HFF-Myc (cell line): ENCODE results near the gene CNRIP1.

ENCODE experiments used
- DNase-seq: peaks from one replicate; pipeline ENCODE4 v3.0.0-alpha.2; 2011; ENCODE audit warnings: low read depth; ENCODE audit errors: extremely low read depth
- H3K4me3 ChIP-seq: replicated peaks from 2 replicates; pipeline ENCODE4 v1.5.1; 2011; ENCODE audit warnings: low read depth, mild to moderate bottlenecking, control low read depth, low read length
- CTCF ChIP-seq: IDR thresholded peaks from 2 replicates; pipeline ENCODE4 v1.5.1; 2012; ENCODE audit warnings: mild to moderate bottlenecking, low read depth, low read length, control low read depth; ENCODE audit errors: missing control alignments

The CNRIP1 gene

GRCh38 chr2:68252400-68253218 lies 67.1 kb downstream of the CNRIP1 start, which contains the start of gene PPP3R1:
TSS of gene PPP3R1 (minus strand) at chr2:68252532. CDS start at chr2:68252127, 405 bp downstream.
- DNase-seq = peak; percentile 74
- no peak for TF ChIP-seq CTCF
- peak within 1 kb of the TSS; percentile 93 for H3K4me3 ChIP-seq

GRCh38 chr2:68251855-68252399 lies 67.8 kb downstream of the CNRIP1 start:
- peak overlapping the region; percentile 93 for H3K4me3 ChIP-seq
- no peak for DNase-seq
- TF ChIP-seq CTCF = no peak

GRCh38 chr2:68251187-68251854 lies 68.4 kb downstream of the CNRIP1 start:
- H3K4me3 ChIP-seq = peak overlapping the region; percentile 93
- peak; percentile 41 for DNase-seq
- TF ChIP-seq CTCF = peak; percentile 61

GRCh38 chr2:68250652-68251186 lies 69.0 kb downstream of the CNRIP1 start:
- peak overlapping the region; percentile 93 for H3K4me3 ChIP-seq
- no peak for TF ChIP-seq CTCF

GRCh38 chr2:68250196-68250595 lies 69.6 kb downstream of the CNRIP1 start:
- DNase-seq = no peak
- H3K4me3 ChIP-seq = peak overlapping the region; percentile 93
- no peak for TF ChIP-seq CTCF

More at GRCh38 chr2:68250652-68251186, 69.0 kb downstream of the CNRIP1 start:
- no peak for DNase-seq

DNA sequence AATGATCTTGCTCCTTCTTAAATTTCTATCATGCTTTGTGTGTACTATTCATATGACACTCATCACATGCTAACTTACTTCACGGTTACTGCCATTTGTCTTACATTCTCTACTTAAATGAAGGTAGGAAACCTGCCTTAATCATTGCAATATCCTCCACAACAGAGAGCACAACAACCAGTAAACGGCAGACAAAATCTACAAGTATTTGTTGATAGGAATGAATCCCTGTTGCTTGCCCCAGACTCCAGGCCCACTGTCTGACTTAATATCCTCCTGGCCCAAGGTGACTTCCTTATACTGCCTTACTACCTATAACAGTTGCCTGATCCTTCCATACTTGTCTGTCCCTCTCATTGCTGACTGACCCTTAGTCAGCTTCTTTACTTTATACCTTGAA lies 70.9 kb downstream of the CNRIP1 start:
- no peak for DNase-seq
- TF ChIP-seq CTCF = no peak
- no peak overlapping the region for H3K4me3 ChIP-seq
